GDM1 (cell line): Measurements from ENCODE around the gene PPP5C.
"Not testable (repeated sequence)": the region's sequence is repeated elsewhere in the genome, so short reads cannot be mapped to it uniquely, and the experiment has no call there.

Experiments
- DNase-seq: peaks from one replicate; lab custom pipeline; 2025; lab: John Stamatoyannopoulos, UW

Gene PPP5C

GRCh38 chr19:46410205-46411087 lies 63.6 kb downstream of the PPP5C start:
- no peak for DNase-seq

GRCh38 chr19:46411088-46411924 lies 64.4 kb downstream of the PPP5C start:
- DNase-seq, result no peak

GRCh38 chr19:46411925-46412649 lies 65.2 kb downstream of the PPP5C start:
- no peak for DNase-seq

- no peak for DNase-seq
Observed at GRCh38 chr19:46412650-46413261, 65.9 kb downstream of the PPP5C start.

- peak; percentile 56 for DNase-seq
Observed at GRCh38 chr19:46413262-46414031, 66.6 kb downstream of the PPP5C start, which contains the start of gene CCDC8. CCDC8 (minus strand) TSS chr19:46413564; CDS start chr19:46412810, 754 bp downstream.

- DNase-seq, result not testable (repeated sequence)
Observed at GRCh38 chr19:46414899-46415298, 68.0 kb downstream of the PPP5C start.

GRCh38 chr19:46415804-46416709 lies 69.2 kb downstream of the PPP5C start:
- DNase-seq, result not testable (repeated sequence)

- no peak for DNase-seq
Observed at GRCh38 chr19:46420056-46420455, 73.2 kb downstream of the PPP5C start.

- no peak for DNase-seq
Observed at GRCh38 chr19:46422344-46422743, 75.5 kb downstream of the PPP5C start.

- DNase-seq, result no peak
Observed at GRCh38 chr19:46423188-46423587, 76.3 kb downstream of the PPP5C start.

- DNase-seq, result no peak
Observed at GRCh38 chr19:46426035-46426505, 79.2 kb downstream of the PPP5C start.

- DNase-seq, result no peak
Observed at GRCh38 chr19:46426506-46427162, 79.7 kb downstream of the PPP5C start.

GRCh38 chr19:46427518-46428045 lies 80.7 kb downstream of the PPP5C start:
- no peak for DNase-seq

GRCh38 chr19:46428239-46429135 lies 81.6 kb downstream of the PPP5C start, which contains the start of gene PNMA8C:
PNMA8C (minus strand) TSS chr19:46428936; CDS start chr19:46428359, 577 bp downstream.
- DNase-seq, result peak; percentile 30

GRCh38 chr19:46429999-46430398 lies 83.1 kb downstream of the PPP5C start:
- no peak for DNase-seq

GRCh38 chr19:46431824-46432223 lies 84.9 kb downstream of the PPP5C start:
- DNase-seq, result no peak

- DNase-seq, result not testable (repeated sequence)
Observed at GRCh38 chr19:46433470-46433869, 86.6 kb downstream of the PPP5C start.

GRCh38 chr19:46435009-46435408 lies 88.1 kb downstream of the PPP5C start:
- no peak for DNase-seq
